IMR-90 (cell line): Measurements from ENCODE around the gene TSPO. TPM values are rescaled to one million over a fixed set of nuclear protein-coding genes. Genes with fewer than 3 reads are reported as not detected.

ENCODE experiments used
- ATAC-seq: fragments of 200-7000 bp; cut with Tn5 transposase; 2 replicates; pipeline ENCODE4 v1.9.1; 2020; ENCODE audit warnings: low read depth, mild to moderate bottlenecking, moderate library complexity
- BruUV-seq: library from RNA; stranded (reverse); fragments of 400-500 nt; replicated peaks from 2 replicates; lab custom pipeline; 2021; lab: Mats Ljungman, UMichigan
- CTCF ChIA-PET: fragments of 300-600 bp; formaldehyde crosslinking; extraction: SDS; loops from one replicate; lab custom pipeline; 2021; ENCODE audit warnings: antibody characterized with exemption; lab: Yijun Ruan, JAX
- POLR2A ChIA-PET: fragments of 300-600 bp; sonication (Branson Sonifier 250); formaldehyde crosslinking; loops from one replicate; lab custom pipeline; 2022; ENCODE audit warnings: antibody characterized with exemption; ENCODE audit not compliant: unreplicated experiment; lab: Charles Lee
- DNase-seq: peaks from one replicate; pipeline ENCODE4 v3.0.0; 2013
- H2AFZ ChIP-seq: replicated peaks from 2 replicates; pipeline ENCODE3; 2013; ENCODE audit warnings: low read length, mild to moderate bottlenecking; ENCODE audit not compliant: poor library complexity
- H2AK5ac ChIP-seq: 2 replicates; pipeline ENCODE4 v1.6.1; 2013; ENCODE audit warnings: low read depth, low read length, inconsistent platforms
- H2AK9ac ChIP-seq: replicated peaks from 2 replicates; pipeline ENCODE3; 2013; ENCODE audit warnings: mild to moderate bottlenecking, low read depth, low read length, moderate library complexity; ENCODE audit not compliant: poor library complexity
- H2BK120ac ChIP-seq: 2 replicates; pipeline ENCODE4 v1.6.1; 2013; ENCODE audit warnings: low read depth, low read length, inconsistent platforms
- H2BK15ac ChIP-seq: 3 replicates; pipeline ENCODE4 v1.6.1; 2013; ENCODE audit warnings: low read depth, low read length, inconsistent platforms
- H2BK20ac ChIP-seq: 2 replicates; pipeline ENCODE4 v1.6.1; 2013; ENCODE audit warnings: low read depth, mild to moderate bottlenecking, inconsistent platforms, low read length, moderate library complexity
- H2BK5ac ChIP-seq: 2 replicates; pipeline ENCODE4 v1.6.1; 2013; ENCODE audit warnings: mild to moderate bottlenecking, low read depth, low read length, inconsistent platforms; ENCODE audit not compliant: poor library complexity, severe bottlenecking
- H3K14ac ChIP-seq: replicated peaks from 2 replicates; pipeline ENCODE4 v1.6.1; 2013; ENCODE audit warnings: low read depth, low read length, inconsistent platforms
- H3K18ac ChIP-seq: 2 replicates; pipeline ENCODE4 v1.6.1; 2013; ENCODE audit warnings: low read depth, low read length, control low read depth
- H3K23ac ChIP-seq: 2 replicates; pipeline ENCODE4 v1.6.1; 2013; ENCODE audit warnings: low read depth, low read length, inconsistent platforms
- H3K27ac ChIP-seq: 2 replicates; pipeline ENCODE4 v1.5.1; 2013; ENCODE audit warnings: mild to moderate bottlenecking, control low read depth, low read length; ENCODE audit not compliant: insufficient read depth
- H3K27me3 ChIP-seq: 2 replicates; pipeline ENCODE4 v1.6.1; 2013; ENCODE audit warnings: low read length; ENCODE audit not compliant: control insufficient read depth, insufficient read depth
- H3K36me3 ChIP-seq: 2 replicates; pipeline ENCODE4 v1.6.1; 2013; ENCODE audit warnings: low read length, mixed read lengths; ENCODE audit not compliant: control insufficient read depth, insufficient read depth
- H3K4ac ChIP-seq: 2 replicates; pipeline ENCODE4 v1.6.1; 2013; ENCODE audit warnings: low read depth, low read length, inconsistent platforms
- H3K4me1 ChIP-seq: 2 replicates; pipeline ENCODE4 v1.6.1; 2013; ENCODE audit warnings: low read length, mixed read lengths; ENCODE audit not compliant: control insufficient read depth, insufficient read depth
- H3K4me2 ChIP-seq: 2 replicates; pipeline ENCODE4 v1.6.1; 2013; ENCODE audit warnings: low read depth, mild to moderate bottlenecking, control low read depth, low read length, moderate library complexity
- H3K4me3 ChIP-seq: 2 replicates; pipeline ENCODE4 v1.5.1; 2013; ENCODE audit warnings: low read depth, mild to moderate bottlenecking, control low read depth, low read length, moderate library complexity; ENCODE audit not compliant: insufficient read depth
- H3K56ac ChIP-seq: 2 replicates; pipeline ENCODE4 v1.6.1; 2013; ENCODE audit warnings: low read length, inconsistent platforms; ENCODE audit not compliant: insufficient read depth; ENCODE audit errors: extremely low read depth
- H3K79me1 ChIP-seq, 2 experiments: 2 replicates each; pipeline ENCODE4 v1.6.1; 2013; ENCODE audit warnings: low read length in 2 of 2, inconsistent platforms in 1 of 2, low read depth in 1 of 2
- H3K9ac ChIP-seq: 2 replicates; pipeline ENCODE4 v1.6.1; 2013; ENCODE audit warnings: low read depth, low read length, control low read depth
- H3K9me1 ChIP-seq: 2 replicates; pipeline ENCODE4 v1.6.1; 2013; ENCODE audit warnings: low read length, inconsistent platforms; ENCODE audit not compliant: insufficient read depth
- H3K9me3 ChIP-seq: 2 replicates; pipeline ENCODE4 v1.6.1; 2013; ENCODE audit warnings: low read length; ENCODE audit not compliant: control insufficient read depth, insufficient read depth
- H4K20me1 ChIP-seq: 2 replicates; pipeline ENCODE4 v1.6.1; 2013; ENCODE audit warnings: low read length, inconsistent platforms; ENCODE audit not compliant: insufficient read depth
- H4K5ac ChIP-seq: 2 replicates; pipeline ENCODE4 v1.6.1; 2013; ENCODE audit warnings: mild to moderate bottlenecking, low read depth, low read length, control low read depth
- H4K8ac ChIP-seq, 2 experiments: 2 replicates each; pipeline ENCODE4 v1.6.1; 2013; ENCODE audit warnings: low read depth in 2 of 2, low read length in 2 of 2, control low read depth in 1 of 2, inconsistent platforms in 1 of 2
- H4K91ac ChIP-seq: 2 replicates; pipeline ENCODE4 v1.6.1; 2013; ENCODE audit warnings: low read depth, low read length, inconsistent platforms; ENCODE audit not compliant: insufficient read depth
- BHLHE40 ChIP-seq: fragments of 150-350 bp; IDR thresholded peaks from 2 replicates; pipeline ENCODE4 v1.6.1; 2016; ENCODE audit warnings: mild to moderate bottlenecking, low read depth, low read length
- CEBPB ChIP-seq: IDR thresholded peaks from 2 replicates; pipeline ENCODE4 v1.6.1; 2012; ENCODE audit warnings: low read depth, low read length, improper control_type of control experiment
- CHD1 ChIP-seq: IDR thresholded peaks from 2 replicates; pipeline ENCODE4 v1.6.1; 2012; ENCODE audit warnings: low read depth, low read length, improper control_type of control experiment
- ELK1 ChIP-seq: fragments of 150-350 bp; IDR thresholded peaks from 2 replicates; pipeline ENCODE4 v1.6.1; 2016; ENCODE audit warnings: low read depth, mild to moderate bottlenecking, low read length, moderate library complexity, borderline replicate concordance
- FOS ChIP-seq: fragments of 150-350 bp; IDR thresholded peaks from 2 replicates; pipeline ENCODE4 v1.6.1; 2016; ENCODE audit warnings: low read depth, low read length
- MAFK ChIP-seq: IDR thresholded peaks from 2 replicates; pipeline ENCODE4 v1.6.1; 2012; ENCODE audit warnings: low read depth, low read length, improper control_type of control experiment
- MAZ ChIP-seq: IDR thresholded peaks from 2 replicates; pipeline ENCODE4 v1.6.1; 2012; ENCODE audit warnings: low read depth, mild to moderate bottlenecking, low read length, improper control_type of control experiment, moderate library complexity, borderline replicate concordance
- MXI1 ChIP-seq: IDR thresholded peaks from 2 replicates; pipeline ENCODE4 v1.6.1; 2012; ENCODE audit warnings: low read depth, mild to moderate bottlenecking, low read length, moderate library complexity, borderline replicate concordance
- NFE2L2 ChIP-seq: fragments of 150-350 bp; IDR thresholded peaks from 2 replicates; pipeline ENCODE4 v1.6.1; 2016; ENCODE audit warnings: low read depth, mild to moderate bottlenecking, low read length
- POLR2A ChIP-seq: IDR thresholded peaks from 2 replicates; pipeline ENCODE4 v1.6.1; 2012; ENCODE audit warnings: mild to moderate bottlenecking, low read depth, low read length
- RAD21 ChIP-seq: IDR thresholded peaks from 2 replicates; pipeline ENCODE4 v1.6.1; 2012; ENCODE audit warnings: low read length, improper control_type of control experiment
- RCOR1 ChIP-seq: IDR thresholded peaks from 2 replicates; pipeline ENCODE4 v1.6.1; 2012; ENCODE audit warnings: mild to moderate bottlenecking, low read length, improper control_type of control experiment; ENCODE audit not compliant: insufficient replicate concordance
- RFX5 ChIP-seq: IDR thresholded peaks from 2 replicates; pipeline ENCODE4 v1.8.0; 2012; ENCODE audit warnings: low read depth, mild to moderate bottlenecking, low read length, moderate library complexity
- SMC3 ChIP-seq: fragments of 150-350 bp; IDR thresholded peaks from 2 replicates; pipeline ENCODE4 v1.6.1; 2016; ENCODE audit warnings: low read depth, mild to moderate bottlenecking, antibody characterized with exemption, low read length, moderate library complexity
- USF2 ChIP-seq: fragments of 150-350 bp; IDR thresholded peaks from 2 replicates; pipeline ENCODE4 v1.6.1; 2017; ENCODE audit warnings: mild to moderate bottlenecking, antibody characterized with exemption, low read length, low read depth
- WGBS, 2 experiments: methylation state at CpG; one replicate each; pipeline versions ENCODE4 v1.1.5 to v1.1.7; 2013; ENCODE audit warnings: missing lambda C conversion rate in 2 of 2; ENCODE audit not compliant: insufficient read length in 1 of 2; ENCODE audit errors: extremely low coverage in 2 of 2; 5-methylcytosine and 5-hydroxymethylcytosine counted together
- dilution Hi-C: fragments of 300-500 bp; cut with HindIII; formaldehyde crosslinking; loops from one replicate; pipeline ENCODE4 v1.14.3; 2018; ENCODE audit warnings: low sequenced_read_pairs; ENCODE audit not compliant: unreplicated experiment
- in situ Hi-C: fragments of 300-500 bp; cut with MboI; formaldehyde crosslinking; loops from 3 replicates; pipeline ENCODE4 v1.14.3; 2019; ENCODE audit warnings: low sequenced_read_pairs, inconsistent platforms, mixed read lengths
- intact Hi-C: fragments of 100-400 bp; cut with micrococcal nuclease; formaldehyde crosslinking; loops from 2 replicates; pipeline ENCODE4 v1.10.0; 2022
- polyA plus RNA-seq, 3 experiments: library from polyadenylated mRNA; depleted of rRNA; stranded (reverse); fragments of >200 nt; gene quantifications; 2 replicates each; pipeline ENCODE4 v1.2.3, GENCODE V29; 2012; ENCODE audit warnings: low replicate concordance in 1 of 3
- total RNA-seq: library from RNA; depleted of rRNA; stranded (reverse); fragments of >200 nt; gene quantifications from 2 replicates; pipeline ENCODE4 v1.2.3, GENCODE V29; 2012
- TF ChIP-seq, protein P1 (sequence below): conservative IDR thresholded peaks from 2 replicates; pipeline ENCODE4 v1.5.1; 2012; ENCODE audit warnings: mild to moderate bottlenecking, low read depth, low read length, improper control_type of control experiment

Gene TSPO
- total and polyA plus RNA-seq, 2 of the 4 experiments (the other 2 are of a cell fraction), result 115 to 297 TPM

DNA sequence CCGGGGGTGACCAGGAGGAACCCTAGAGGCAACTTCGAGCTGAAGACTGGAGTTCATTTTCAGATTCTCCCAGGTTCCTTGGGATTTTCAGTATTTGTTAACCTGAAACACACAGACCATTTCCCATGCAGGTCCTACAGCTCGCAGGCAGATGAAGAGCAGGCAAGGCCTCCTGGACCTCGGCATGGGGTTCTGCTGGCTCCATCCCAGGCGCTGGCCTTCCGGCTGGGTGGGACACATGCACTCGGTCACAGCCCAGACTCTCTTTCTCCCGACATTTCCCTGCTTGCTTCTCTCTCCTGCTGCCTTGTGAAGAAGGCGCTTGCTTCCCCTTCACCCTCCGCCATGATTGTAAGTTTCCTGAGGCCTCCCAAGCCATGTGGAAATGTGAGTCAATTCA is 51.0 kb downstream of the TSPO start:
- ChIA-PET POLR2A (no interaction called here), CTCF (interaction anchor here (0.8 kb wide), 1 partner anchor 14 kb away, joined by 3 read pairs; no protein-coding TSS in a partner anchor)
- no peaks in the 10 kb centered on the region for H3K36me3 ChIP-seq
- no peak overlapping the region for H2BK120ac ChIP-seq
- H3K4me1 ChIP-seq, result peaks cover 4% of the 10 kb centered on the region; the same call in 1 of the 2 replicates
- no peak overlapping the region for H3K14ac ChIP-seq
- no peaks in the 10 kb centered on the region for H3K9me1 ChIP-seq
- no peak for TF ChIP-seq FOS
- no peak for TF ChIP-seq RCOR1
- no peak for TF ChIP-seq CHD1
- no peak for TF ChIP-seq USF2
- no peak for TF ChIP-seq MXI1
- TF ChIP-seq MAZ, result no peak
- TF ChIP-seq SMC3, result no peak
- TF ChIP-seq BHLHE40, result no peak
- no peak for TF ChIP-seq NFE2L2
- no peak for TF ChIP-seq MAFK
- TF ChIP-seq RFX5, result no peak
- TF ChIP-seq CEBPB, result no peak
- TF ChIP-seq, protein P1, sequence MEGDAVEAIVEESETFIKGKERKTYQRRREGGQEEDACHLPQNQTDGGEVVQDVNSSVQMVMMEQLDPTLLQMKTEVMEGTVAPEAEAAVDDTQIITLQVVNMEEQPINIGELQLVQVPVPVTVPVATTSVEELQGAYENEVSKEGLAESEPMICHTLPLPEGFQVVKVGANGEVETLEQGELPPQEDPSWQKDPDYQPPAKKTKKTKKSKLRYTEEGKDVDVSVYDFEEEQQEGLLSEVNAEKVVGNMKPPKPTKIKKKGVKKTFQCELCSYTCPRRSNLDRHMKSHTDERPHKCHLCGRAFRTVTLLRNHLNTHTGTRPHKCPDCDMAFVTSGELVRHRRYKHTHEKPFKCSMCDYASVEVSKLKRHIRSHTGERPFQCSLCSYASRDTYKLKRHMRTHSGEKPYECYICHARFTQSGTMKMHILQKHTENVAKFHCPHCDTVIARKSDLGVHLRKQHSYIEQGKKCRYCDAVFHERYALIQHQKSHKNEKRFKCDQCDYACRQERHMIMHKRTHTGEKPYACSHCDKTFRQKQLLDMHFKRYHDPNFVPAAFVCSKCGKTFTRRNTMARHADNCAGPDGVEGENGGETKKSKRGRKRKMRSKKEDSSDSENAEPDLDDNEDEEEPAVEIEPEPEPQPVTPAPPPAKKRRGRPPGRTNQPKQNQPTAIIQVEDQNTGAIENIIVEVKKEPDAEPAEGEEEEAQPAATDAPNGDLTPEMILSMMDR, result no peak
- no peak for TF ChIP-seq RAD21
- no peak for TF ChIP-seq POLR2A
- TF ChIP-seq ELK1, result no peak
- H3K79me1 ChIP-seq, result no peaks in the 10 kb centered on the region
- H4K20me1 ChIP-seq, result no peaks in the 10 kb centered on the region
- H3K9me3 ChIP-seq, result no peaks in the 10 kb centered on the region
- no peak overlapping the region for H3K27ac ChIP-seq
- no peak overlapping the region for H4K91ac ChIP-seq
- H3K4me2 ChIP-seq, result no peak overlapping the region
- ATAC-seq, result no peak
- no peak overlapping the region for H3K4me3 ChIP-seq
- DNase-seq, result no peak
- dilution Hi-C loops (no loop called here), in situ Hi-C loops (no loop called here), intact Hi-C loops (no loop called here)
- WGBS, 2 experiments, result 83% methylated on average over 7 of the region's 10 CpGs; no CpG with 5 or more reads in 1 of the 2 experiments
- H4K5ac ChIP-seq, result no peak overlapping the region
- H2BK20ac ChIP-seq, result no peak overlapping the region
- no peak overlapping the region for H2AFZ ChIP-seq
- H3K4ac ChIP-seq, result no peak overlapping the region
- H2AK5ac ChIP-seq, result no peak overlapping the region
- no peak overlapping the region for H2BK5ac ChIP-seq
- no peak overlapping the region for H3K56ac ChIP-seq
- peaks cover 31% of the 10 kb centered on the region; the same call in 1 of the 2 replicates for H3K27me3 ChIP-seq
- H3K18ac ChIP-seq, result no peak overlapping the region
- no TSS peak for BruUV-seq
- no peak overlapping the region for H2BK15ac ChIP-seq
- H3K23ac ChIP-seq, result no peak overlapping the region
- H3K9ac ChIP-seq, result no peak overlapping the region
- no peak overlapping the region for H2AK9ac ChIP-seq
- no peak overlapping the region for H4K8ac ChIP-seq
